Esophagus squamous epithelium (tissue), 4 donors: ENCODE measurements around the gene QTRT2.

ENCODE experiments used
- POLR2A ChIP-seq, 4 donors: fragments of 450-650 bp; IDR thresholded peaks; one replicate each; pipeline ENCODE4 v1.6.1; 2017; ENCODE audit warnings: antibody characterized with exemption in 4 of 4, mild to moderate bottlenecking in 4 of 4, moderate library complexity in 3 of 4
- TF ChIP-seq, protein P1 (sequence below), 6 experiments: fragments of 450-650 bp in 4 of 6; fragments of 200-600 bp in 2 of 6; sonication (generic) in 2 of 6; IDR thresholded peaks; one replicate each; pipeline ENCODE4 v1.5.1; 2016 to 2019; ENCODE audit warnings: antibody characterized with exemption in 6 of 6, mild to moderate bottlenecking in 4 of 6, moderate library complexity in 4 of 6

- TF ChIP-seq, protein P1, sequence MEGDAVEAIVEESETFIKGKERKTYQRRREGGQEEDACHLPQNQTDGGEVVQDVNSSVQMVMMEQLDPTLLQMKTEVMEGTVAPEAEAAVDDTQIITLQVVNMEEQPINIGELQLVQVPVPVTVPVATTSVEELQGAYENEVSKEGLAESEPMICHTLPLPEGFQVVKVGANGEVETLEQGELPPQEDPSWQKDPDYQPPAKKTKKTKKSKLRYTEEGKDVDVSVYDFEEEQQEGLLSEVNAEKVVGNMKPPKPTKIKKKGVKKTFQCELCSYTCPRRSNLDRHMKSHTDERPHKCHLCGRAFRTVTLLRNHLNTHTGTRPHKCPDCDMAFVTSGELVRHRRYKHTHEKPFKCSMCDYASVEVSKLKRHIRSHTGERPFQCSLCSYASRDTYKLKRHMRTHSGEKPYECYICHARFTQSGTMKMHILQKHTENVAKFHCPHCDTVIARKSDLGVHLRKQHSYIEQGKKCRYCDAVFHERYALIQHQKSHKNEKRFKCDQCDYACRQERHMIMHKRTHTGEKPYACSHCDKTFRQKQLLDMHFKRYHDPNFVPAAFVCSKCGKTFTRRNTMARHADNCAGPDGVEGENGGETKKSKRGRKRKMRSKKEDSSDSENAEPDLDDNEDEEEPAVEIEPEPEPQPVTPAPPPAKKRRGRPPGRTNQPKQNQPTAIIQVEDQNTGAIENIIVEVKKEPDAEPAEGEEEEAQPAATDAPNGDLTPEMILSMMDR (IDR thresholded peaks at IDR 0.05): no peak
- TF ChIP-seq POLR2A (IDR thresholded peaks at IDR 0.05): no peak
Measured at GRCh38 chr3:114057011-114057347, 442 bp downstream of the QTRT2 start.
